Upper lobe of left lung (tissue), 4 donors: ENCODE measurements around the gene APBB2.

Source experiments
- POLR2AphosphoS5 ChIP-seq, 2 donors: sonication (generic); formaldehyde crosslinking; IDR thresholded peaks; one replicate each; pipeline ENCODE4 v1.5.1; 2017; ENCODE audit warnings: antibody characterized with exemption in 2 of 2
- TF ChIP-seq, protein P1 (sequence below), 6 experiments: fragments of 450-650 bp in 4 of 6; fragments of 200-600 bp in 2 of 6; sonication (generic) in 2 of 6; IDR thresholded peaks; one replicate each; pipeline ENCODE4 v1.5.1; 2016 to 2019; ENCODE audit warnings: antibody characterized with exemption in 6 of 6

- TF ChIP-seq, protein P1, sequence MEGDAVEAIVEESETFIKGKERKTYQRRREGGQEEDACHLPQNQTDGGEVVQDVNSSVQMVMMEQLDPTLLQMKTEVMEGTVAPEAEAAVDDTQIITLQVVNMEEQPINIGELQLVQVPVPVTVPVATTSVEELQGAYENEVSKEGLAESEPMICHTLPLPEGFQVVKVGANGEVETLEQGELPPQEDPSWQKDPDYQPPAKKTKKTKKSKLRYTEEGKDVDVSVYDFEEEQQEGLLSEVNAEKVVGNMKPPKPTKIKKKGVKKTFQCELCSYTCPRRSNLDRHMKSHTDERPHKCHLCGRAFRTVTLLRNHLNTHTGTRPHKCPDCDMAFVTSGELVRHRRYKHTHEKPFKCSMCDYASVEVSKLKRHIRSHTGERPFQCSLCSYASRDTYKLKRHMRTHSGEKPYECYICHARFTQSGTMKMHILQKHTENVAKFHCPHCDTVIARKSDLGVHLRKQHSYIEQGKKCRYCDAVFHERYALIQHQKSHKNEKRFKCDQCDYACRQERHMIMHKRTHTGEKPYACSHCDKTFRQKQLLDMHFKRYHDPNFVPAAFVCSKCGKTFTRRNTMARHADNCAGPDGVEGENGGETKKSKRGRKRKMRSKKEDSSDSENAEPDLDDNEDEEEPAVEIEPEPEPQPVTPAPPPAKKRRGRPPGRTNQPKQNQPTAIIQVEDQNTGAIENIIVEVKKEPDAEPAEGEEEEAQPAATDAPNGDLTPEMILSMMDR (IDR thresholded peaks at IDR 0.05): no peak
- no peak for TF ChIP-seq POLR2AphosphoS5 (IDR thresholded peaks at IDR 0.05)
Observed at GRCh38 chr4:40923316-40924095, 290.8 kb downstream of the APBB2 start.
